ENCODE measurements around the gene SCGB1C1. TPM values are rescaled to one million over a fixed set of nuclear protein-coding genes. Genes with fewer than 3 reads are reported as not detected.
"Not testable (repeated sequence)": the region's sequence is repeated elsewhere in the genome, so short reads cannot be mapped to it uniquely, and the experiment has no call there.

The SCGB1C1 gene
- total RNA-seq, 2 donors from 2014 or later, result not detected

DNA sequence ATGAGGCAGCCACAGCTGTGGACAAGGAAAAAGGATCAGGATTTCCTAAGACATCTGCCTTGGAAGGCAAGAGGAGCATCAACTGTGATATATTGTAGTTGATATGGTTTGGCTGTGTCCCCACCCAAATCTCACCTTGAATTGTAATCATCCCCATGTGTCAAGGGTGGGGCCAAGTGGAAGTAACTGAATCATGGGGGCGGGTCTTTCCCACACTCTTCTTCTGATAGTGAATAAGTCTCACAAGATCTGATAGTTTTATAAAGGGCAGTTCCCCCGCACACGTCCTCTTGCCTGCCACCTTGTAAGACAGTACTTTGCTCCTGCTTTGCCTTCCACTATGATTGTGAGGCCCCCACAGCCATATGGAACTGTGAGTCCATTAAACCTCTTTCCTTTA is 24.8 kb downstream of the SCGB1C1 start:
- H3K27ac ChIP-seq, result no peak overlapping the region
- no peak for ATAC-seq
- intact Hi-C loops (cut with DNase I), result no loop called here
- H3K4me3 ChIP-seq, result no peak overlapping the region
- H3K4me1 ChIP-seq, result no peaks in the 10 kb centered on the region
- TF ChIP-seq, protein P1, sequence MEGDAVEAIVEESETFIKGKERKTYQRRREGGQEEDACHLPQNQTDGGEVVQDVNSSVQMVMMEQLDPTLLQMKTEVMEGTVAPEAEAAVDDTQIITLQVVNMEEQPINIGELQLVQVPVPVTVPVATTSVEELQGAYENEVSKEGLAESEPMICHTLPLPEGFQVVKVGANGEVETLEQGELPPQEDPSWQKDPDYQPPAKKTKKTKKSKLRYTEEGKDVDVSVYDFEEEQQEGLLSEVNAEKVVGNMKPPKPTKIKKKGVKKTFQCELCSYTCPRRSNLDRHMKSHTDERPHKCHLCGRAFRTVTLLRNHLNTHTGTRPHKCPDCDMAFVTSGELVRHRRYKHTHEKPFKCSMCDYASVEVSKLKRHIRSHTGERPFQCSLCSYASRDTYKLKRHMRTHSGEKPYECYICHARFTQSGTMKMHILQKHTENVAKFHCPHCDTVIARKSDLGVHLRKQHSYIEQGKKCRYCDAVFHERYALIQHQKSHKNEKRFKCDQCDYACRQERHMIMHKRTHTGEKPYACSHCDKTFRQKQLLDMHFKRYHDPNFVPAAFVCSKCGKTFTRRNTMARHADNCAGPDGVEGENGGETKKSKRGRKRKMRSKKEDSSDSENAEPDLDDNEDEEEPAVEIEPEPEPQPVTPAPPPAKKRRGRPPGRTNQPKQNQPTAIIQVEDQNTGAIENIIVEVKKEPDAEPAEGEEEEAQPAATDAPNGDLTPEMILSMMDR (IDR thresholded peaks at IDR 0.05), result no peak
- TF ChIP-seq POLR2A (IDR thresholded peaks at IDR 0.05), result no peak
- no peak for DNase-seq
- no peaks in the 10 kb centered on the region for H3K27me3 ChIP-seq
- peaks cover 0 to 14% of the 10 kb centered on the region in 2 donors for H3K36me3 ChIP-seq (replicated peaks in 1 of 2; ENCODE audit: insufficient read depth in 1 of 2, low read depth in 2 of 2)
- 97% methylated on average over 3 of the region's 3 CpGs for WGBS, 2 donors
- H3K9me3 ChIP-seq, result no peaks in the 10 kb centered on the region

DNA sequence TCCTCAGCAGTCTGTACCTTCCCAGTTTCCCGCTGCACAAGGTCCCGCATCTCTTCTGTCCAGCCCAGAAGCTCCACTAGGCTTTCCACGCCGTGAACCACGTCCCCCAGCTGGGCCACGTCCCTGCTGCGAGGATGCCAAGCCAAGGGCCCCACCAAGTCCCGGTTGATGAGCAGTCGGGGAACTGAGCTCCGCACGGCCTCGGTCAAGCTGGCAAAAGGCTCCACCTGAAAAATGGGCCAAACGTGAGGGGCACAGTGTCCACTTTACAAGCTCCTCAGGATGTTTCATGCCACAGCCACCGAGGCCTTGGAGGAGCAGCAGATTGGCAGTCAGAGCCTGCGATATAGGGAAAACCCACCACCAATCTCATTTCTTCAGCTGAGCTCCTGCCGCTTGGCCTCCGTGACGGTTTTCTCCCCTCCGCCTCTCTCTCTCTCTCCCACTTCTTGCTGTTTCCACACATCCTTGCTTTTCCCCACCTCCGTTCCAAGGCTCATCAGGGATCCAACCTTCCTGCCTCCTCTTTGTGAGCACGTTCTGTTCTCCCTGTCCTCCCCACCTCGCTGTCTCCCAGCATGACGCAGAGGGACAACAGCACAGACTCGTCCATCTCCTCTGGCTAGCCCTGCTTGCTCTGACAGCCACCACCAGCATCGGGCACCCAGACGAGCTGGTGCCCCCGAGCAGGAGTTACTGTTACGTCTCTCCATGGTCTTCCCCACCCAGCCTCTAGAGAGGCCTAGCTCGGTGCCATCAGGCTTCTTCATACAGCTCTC is 26.1 kb downstream of the SCGB1C1 start:
- ATAC-seq (no peak), DNase-seq (no peak)
- Histone ChIP-seq H3K9me3 (no peaks in the 10 kb centered on the region), H3K36me3 (replicated peaks in 1 of 2; ENCODE audit: insufficient read depth in 1 of 2, low read depth in 2 of 2) (peaks cover 0 to 8% of the 10 kb centered on the region in 2 donors), H3K27me3 (no peaks in the 10 kb centered on the region), H3K4me1 (no peaks in the 10 kb centered on the region), H3K27ac (no peak overlapping the region), H3K4me3 (no peak overlapping the region)
- 91 to 93% methylated on average over 28 to 29 of the region's 29 CpGs for WGBS, 2 donors
- intact Hi-C loops (cut with DNase I), result no loop called here
- TF ChIP-seq, protein P1 (IDR thresholded peaks at IDR 0.05), result no peak
- TF ChIP-seq POLR2A (IDR thresholded peaks at IDR 0.05), result no peak

DNA sequence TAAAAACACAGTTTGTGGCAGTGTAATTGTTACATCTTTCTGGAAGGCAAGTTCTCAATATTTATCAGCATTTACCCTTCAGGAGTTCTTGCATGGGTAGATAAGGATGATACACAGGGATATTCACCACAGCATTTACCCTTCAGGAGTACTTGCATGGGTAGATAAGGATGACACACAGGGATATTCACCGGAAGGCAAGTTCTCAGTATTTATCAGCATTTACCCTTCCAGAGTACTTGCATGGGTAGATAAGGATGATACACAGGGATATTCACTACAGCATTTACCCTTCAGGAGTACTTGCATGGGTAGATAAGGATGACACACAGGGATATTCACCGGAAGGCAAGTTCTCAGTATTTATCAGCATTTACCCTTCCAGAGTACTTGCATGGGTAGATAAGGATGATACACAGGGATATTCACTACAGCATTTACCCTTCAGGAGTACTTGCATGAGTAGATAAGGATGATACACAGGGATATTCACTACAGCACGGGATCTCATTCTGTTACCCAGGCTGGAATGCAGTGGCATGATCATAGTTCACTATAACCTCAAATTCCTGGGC is 27.9 kb downstream of the SCGB1C1 start:
- 88 to 90% methylated on average over 2 to 3 of the region's 3 CpGs for WGBS, 2 donors
- H3K27me3 ChIP-seq; H3K4me1 ChIP-seq; DNase-seq; H3K9me3 ChIP-seq; H3K36me3 ChIP-seq (replicated peaks in 1 of 2; ENCODE audit: insufficient read depth in 1 of 2, low read depth in 2 of 2); intact Hi-C loops (cut with DNase I); H3K27ac ChIP-seq; H3K4me3 ChIP-seq; ATAC-seq: not testable (repeated sequence)

DNA sequence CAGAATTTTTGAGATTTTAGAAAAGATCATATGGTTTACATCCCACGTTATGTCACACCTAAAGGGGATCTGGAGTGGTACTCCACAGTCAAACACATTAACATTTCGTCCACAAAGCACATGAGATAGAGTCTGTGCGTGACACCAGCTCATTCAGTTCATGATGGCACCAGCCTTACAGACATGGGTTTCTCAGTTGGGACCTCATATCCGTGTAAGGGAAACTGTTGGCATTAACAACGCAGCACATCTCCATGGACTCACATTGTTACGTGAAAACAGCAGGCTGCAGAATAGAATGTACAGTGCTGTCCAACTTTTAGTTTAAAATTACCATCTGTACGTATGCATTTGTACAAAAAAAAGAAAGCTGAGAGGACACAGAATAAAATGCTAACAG is 28.7 kb downstream of the SCGB1C1 start:
- H3K36me3 ChIP-seq (replicated peaks in 1 of 2; ENCODE audit: insufficient read depth in 1 of 2, low read depth in 2 of 2), result no peaks in the 10 kb centered on the region
- H3K27me3 ChIP-seq, result no peaks in the 10 kb centered on the region
- ATAC-seq (no peak), DNase-seq (no peak)
- 80 to 88% methylated on average over 7 of the region's 7 CpGs for WGBS, 2 donors
- H3K4me1 ChIP-seq, result no peaks in the 10 kb centered on the region
- intact Hi-C loops (cut with DNase I), result no loop called here
- TF ChIP-seq POLR2A (IDR thresholded peaks at IDR 0.05), result no peak
- TF ChIP-seq, protein P1 (IDR thresholded peaks at IDR 0.05), result no peak
- no peak overlapping the region for H3K27ac ChIP-seq
- no peaks in the 10 kb centered on the region for H3K9me3 ChIP-seq
- no peak overlapping the region for H3K4me3 ChIP-seq

DNA sequence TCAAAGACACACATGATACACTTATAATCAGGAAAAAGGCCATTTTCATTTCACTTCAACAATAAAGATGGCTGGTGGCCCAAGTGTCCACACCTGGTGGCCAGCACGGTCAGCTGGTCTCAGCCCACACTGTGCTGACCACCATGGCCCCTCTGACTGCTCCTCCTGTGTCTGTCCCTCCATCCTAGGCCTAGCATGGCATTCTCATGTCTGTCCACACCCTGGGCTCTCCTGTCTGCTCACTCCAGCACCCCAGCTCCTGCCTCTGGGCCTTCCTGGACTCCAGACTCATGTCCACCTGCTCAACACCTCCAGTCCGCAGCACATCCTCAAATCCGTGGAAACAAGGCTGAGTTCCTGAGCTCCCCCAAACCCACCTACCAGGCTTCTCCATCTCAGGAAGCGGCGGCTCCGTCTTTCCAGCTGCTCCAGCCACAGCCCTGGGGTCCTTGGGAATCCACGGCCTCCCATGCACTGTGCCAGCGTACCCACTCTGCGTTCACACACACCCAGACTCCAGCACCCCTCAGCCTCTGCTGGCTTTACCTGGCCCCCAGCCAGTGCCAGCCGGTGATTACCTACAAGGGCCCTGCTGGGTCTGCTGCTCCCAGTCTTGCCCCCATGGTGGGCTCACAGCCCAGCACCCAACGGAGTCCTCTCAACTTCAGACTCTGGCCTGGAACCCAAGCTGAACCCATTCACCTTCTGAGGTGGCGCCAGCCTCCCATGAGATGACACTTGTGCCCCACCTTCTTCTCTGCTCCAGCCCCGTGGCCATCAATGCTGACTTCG is 29.3 kb downstream of the SCGB1C1 start:
- DNase-seq, result no peak
- intact Hi-C loops (cut with DNase I), result no loop called here

More for the DNA sequence above, 29.3 kb downstream of the SCGB1C1 start:
- Histone ChIP-seq H3K27me3 (no peaks in the 10 kb centered on the region), H3K4me1 (no peaks in the 10 kb centered on the region), H3K36me3 (replicated peaks in 1 of 2; ENCODE audit: insufficient read depth in 1 of 2, low read depth in 2 of 2) (no peaks in the 10 kb centered on the region), H3K27ac (no peak overlapping the region), H3K9me3 (no peaks in the 10 kb centered on the region), H3K4me3 (no peak overlapping the region)
- TF ChIP-seq POLR2A (IDR thresholded peaks at IDR 0.05), result no peak
- TF ChIP-seq, protein P1 (IDR thresholded peaks at IDR 0.05), result no peak
- ATAC-seq, result no peak
- 83 to 96% methylated on average over 9 to 11 of the region's 14 CpGs for WGBS, 2 donors
